ENCODE measurements around the gene CCDC3.

The CCDC3 gene

GRCh38 chr10:12899546-12899945 is 102.0 kb downstream of the CCDC3 start:
- DNase-seq (ENCODE audit: low spot score): no peak
- TF ChIP-seq, protein P1, sequence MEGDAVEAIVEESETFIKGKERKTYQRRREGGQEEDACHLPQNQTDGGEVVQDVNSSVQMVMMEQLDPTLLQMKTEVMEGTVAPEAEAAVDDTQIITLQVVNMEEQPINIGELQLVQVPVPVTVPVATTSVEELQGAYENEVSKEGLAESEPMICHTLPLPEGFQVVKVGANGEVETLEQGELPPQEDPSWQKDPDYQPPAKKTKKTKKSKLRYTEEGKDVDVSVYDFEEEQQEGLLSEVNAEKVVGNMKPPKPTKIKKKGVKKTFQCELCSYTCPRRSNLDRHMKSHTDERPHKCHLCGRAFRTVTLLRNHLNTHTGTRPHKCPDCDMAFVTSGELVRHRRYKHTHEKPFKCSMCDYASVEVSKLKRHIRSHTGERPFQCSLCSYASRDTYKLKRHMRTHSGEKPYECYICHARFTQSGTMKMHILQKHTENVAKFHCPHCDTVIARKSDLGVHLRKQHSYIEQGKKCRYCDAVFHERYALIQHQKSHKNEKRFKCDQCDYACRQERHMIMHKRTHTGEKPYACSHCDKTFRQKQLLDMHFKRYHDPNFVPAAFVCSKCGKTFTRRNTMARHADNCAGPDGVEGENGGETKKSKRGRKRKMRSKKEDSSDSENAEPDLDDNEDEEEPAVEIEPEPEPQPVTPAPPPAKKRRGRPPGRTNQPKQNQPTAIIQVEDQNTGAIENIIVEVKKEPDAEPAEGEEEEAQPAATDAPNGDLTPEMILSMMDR (IDR thresholded peaks at IDR 0.05; ENCODE audit: borderline replicate concordance, control extremely low read depth, extremely low read depth, insufficient read depth, missing control alignments): no peak
- in situ Hi-C loops (cut with MboI; ENCODE audit: low sequenced_read_pairs, unreplicated experiment): no loop called here

- in situ Hi-C loops (cut with MboI; ENCODE audit: low sequenced_read_pairs, unreplicated experiment): no loop called here
- DNase-seq (ENCODE audit: low spot score): no peak
- TF ChIP-seq, protein P1 (IDR thresholded peaks at IDR 0.05; ENCODE audit: borderline replicate concordance, control extremely low read depth, extremely low read depth, insufficient read depth, missing control alignments): no peak
Observed at GRCh38 chr10:12898271-12898670, 103.2 kb downstream of the CCDC3 start.

DNA sequence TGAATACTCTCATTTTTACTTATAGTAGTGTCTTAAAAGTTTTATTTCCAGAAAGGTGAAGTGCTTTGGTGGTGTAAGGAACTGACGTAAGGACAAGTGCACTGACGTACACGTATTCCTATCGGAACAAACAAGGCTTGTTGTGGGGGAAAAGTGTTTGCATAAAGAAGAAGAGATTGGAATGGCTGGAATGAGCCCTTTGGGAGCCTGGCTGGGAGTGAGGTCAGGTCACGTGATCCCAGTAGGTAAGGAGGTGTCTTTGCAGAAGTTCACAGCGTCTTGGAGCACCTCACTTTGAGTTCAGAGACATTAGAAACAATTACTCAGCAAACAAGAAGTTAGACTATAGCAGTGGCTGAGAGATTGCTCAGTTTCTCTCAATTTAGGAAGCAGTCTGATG is 104.2 kb downstream of the CCDC3 start:
- in situ Hi-C loops (cut with MboI; ENCODE audit: low sequenced_read_pairs, unreplicated experiment): no loop called here
- TF ChIP-seq, protein P1 (IDR thresholded peaks at IDR 0.05; ENCODE audit: borderline replicate concordance, control extremely low read depth, extremely low read depth, insufficient read depth, missing control alignments): no peak
- no peak for DNase-seq (ENCODE audit: low spot score)

DNA sequence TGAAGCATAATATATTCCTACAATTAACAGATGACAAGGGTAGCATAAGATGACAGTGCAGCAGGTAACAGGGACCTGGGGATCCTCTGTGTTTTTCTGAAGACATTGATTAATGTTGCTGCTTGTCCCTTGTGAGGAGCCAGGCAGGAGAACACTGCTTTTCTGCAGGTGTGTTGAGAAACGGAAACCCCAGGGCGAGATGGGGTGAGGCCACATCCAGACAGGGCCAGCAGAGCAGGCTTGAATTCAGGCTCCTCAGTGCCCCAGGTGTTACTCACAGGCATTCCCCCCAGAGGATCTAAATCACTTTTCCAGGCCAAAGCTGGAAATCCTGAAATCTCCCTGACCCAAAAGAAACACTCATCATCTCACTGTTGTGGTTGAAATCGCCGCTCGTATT is 105.3 kb downstream of the CCDC3 start:
- TF ChIP-seq, protein P1 (IDR thresholded peaks at IDR 0.05; ENCODE audit: borderline replicate concordance, control extremely low read depth, extremely low read depth, insufficient read depth, missing control alignments): no peak
- in situ Hi-C loops (cut with MboI; ENCODE audit: low sequenced_read_pairs, unreplicated experiment): no loop called here
- no peak for DNase-seq (ENCODE audit: low spot score)

DNA sequence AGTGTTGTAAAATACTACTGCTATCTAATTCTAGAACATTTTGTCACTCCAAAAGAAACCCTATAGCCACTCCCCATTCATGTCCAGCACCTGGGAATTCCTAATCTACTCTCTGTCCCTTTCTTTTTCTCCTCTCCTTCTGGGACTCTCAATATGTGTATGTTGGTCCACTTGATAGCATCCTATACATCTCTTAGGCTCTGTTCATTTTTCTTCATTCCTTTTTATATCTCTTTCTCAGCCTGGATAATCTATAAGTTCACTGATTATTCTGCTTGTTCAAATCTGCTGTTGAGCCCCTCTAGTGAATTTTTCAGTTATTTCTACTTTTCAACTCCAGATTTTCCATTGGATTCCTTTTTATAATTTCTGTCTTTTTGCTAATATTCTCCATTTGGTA is 108.6 kb downstream of the CCDC3 start:
- TF ChIP-seq, protein P1 (IDR thresholded peaks at IDR 0.05; ENCODE audit: borderline replicate concordance, control extremely low read depth, extremely low read depth, insufficient read depth, missing control alignments): no peak
- in situ Hi-C loops (cut with MboI; ENCODE audit: low sequenced_read_pairs, unreplicated experiment): no loop called here
- DNase-seq (ENCODE audit: low spot score): no peak

DNA sequence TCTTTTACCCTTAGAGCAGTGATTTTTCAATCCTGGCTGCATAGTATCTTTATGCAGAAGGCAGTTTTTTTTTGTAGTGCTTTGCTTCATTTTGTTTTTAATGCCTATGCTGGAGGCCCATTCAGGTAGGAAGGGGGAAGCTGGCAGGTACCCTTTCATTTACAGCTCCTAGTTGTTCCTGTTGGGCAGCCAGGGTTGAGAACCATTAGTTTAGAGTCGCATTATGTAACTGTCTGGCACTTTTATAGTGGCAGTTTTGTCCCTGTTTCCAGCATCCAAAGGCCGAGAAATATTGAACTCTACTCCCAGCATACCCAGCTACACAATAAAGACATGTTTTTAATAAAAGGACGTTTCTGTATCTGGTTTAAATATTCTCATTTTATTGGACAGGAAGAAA is 110.6 kb downstream of the CCDC3 start:
- TF ChIP-seq, protein P1 (IDR thresholded peaks at IDR 0.05; ENCODE audit: borderline replicate concordance, control extremely low read depth, extremely low read depth, insufficient read depth, missing control alignments): no peak
- in situ Hi-C loops (cut with MboI; ENCODE audit: low sequenced_read_pairs, unreplicated experiment): no loop called here
- no peak for DNase-seq (ENCODE audit: low spot score)

DNA sequence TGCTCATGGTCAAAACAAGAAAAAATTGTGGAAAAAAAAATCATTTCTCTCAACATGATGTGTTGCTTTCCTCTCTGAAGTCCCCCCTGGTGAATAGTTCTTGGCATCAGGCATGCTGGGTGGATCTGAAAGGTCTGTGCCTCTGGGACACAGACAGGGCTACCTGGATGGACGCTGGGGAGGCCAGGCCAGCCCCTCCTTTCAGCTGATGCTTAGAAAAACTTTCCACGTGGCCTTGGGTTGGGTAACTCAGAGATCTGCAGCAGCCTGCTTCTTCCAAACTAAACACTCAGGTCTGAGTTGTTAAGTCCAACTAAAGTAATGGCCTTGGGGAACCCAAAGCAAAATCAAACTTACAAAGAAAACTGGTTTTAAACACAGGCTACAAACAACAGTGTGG is 113.0 kb downstream of the CCDC3 start:
- DNase-seq (ENCODE audit: low spot score): no peak
- TF ChIP-seq, protein P1 (IDR thresholded peaks at IDR 0.05; ENCODE audit: borderline replicate concordance, control extremely low read depth, extremely low read depth, insufficient read depth, missing control alignments): no peak
- in situ Hi-C loops (cut with MboI; ENCODE audit: low sequenced_read_pairs, unreplicated experiment): no loop called here

All from GM13976 (cell line).